ENCODE measurements around the gene B4GALNT1. TPM values are rescaled to one million over a fixed set of nuclear protein-coding genes. Genes with fewer than 3 reads are reported as not detected.

The B4GALNT1 gene
- total RNA-seq, 1 donor from 2014 or later, result 1.1 TPM

DNA sequence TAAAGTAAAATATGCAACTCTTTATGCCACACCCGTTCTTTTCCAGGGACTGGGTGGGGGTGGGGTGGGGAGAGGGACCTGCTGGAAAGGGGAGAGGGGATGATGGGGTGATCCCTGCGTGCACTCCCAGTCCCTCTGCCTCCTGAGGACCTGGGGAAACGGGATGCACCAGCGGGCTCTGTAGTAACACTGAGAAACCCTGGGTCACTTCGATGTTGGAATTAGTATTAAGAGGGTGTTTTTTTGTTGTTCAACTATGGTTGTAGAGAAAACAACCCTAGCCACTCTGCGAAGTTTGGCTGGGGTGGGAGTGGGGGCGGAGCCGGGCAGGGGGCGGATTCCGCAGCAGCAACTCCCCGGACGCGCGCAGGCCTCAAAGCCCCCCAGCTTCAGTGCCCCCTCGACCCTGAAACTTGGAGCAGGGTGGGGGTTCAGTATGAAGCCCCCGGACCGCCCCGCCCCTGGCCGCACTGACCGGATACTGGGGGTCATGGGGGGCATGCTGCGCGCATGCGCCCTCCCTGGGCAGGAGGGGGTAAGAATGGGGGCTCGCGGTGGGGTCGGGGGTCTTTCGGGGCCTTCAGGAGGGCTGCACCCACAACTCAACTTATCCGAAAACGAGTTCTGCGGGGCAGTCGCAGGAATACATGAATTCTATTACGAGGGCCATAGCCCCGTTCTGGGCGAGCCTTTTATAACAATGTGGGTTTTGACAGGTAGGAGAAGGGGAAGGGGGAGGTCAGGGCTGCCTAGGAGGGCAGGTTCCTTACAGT lies 23.0 kb downstream of the B4GALNT1 start:
- DNase-seq (ENCODE audit: low spot score, unreplicated experiment), result no peak
- Mint-ChIP-seq H3K36me3 (ENCODE audit: insufficient read depth) (peaks cover 12% of the 10 kb centered on the region), H3K9me3 (ENCODE audit: low read depth) (no peaks in the 10 kb centered on the region), H3K27ac (no peak overlapping the region), H3K4me1 (ENCODE audit: low read depth) (peaks cover 13% of the 10 kb centered on the region), H3K27me3 (peaks cover 41% of the 10 kb centered on the region), H3K4me3 (ENCODE audit: low read depth) (peak overlapping the region; percentile 76)
- TF ChIP-seq CTCF (IDR thresholded peaks at IDR 0.05; ENCODE audit: unreplicated experiment), result no peak

DNA sequence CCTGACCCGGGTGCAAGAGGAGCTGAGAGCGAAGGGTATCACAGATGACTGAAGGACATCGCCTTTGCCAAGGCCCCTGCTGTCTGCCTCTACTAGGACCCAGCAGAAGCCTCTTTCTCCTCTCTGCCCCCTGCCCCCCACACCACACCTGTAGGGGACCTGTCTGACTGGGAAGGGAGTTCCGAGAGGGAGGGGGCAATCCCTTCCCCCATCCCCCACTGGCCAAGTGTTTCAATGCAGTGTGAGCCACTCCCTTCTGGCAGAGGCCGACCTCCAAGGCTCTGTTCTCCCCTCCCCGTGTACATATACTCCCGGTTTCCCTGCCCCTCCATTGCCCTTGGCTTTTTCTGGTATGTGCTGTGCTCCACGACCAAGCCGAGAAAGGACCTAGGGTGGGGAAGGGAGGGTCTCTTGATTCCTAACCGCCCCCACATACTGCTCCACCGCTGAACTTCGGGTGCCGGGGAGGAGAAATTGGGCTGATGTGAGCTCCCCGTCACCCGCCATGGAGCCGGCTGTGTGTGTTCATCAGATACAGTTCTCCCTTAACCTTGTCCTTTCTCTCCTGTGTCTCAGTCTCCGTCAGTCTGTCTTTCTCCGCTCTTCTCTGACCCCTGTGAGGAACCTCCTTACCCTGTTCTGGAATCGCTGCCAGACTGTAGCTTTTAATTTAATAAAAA lies 23.8 kb downstream of the B4GALNT1 start:
- Mint-ChIP-seq H3K27me3 (peaks cover 39% of the 10 kb centered on the region), H3K27ac (no peak overlapping the region), H3K4me3 (ENCODE audit: low read depth) (peak overlapping the region; percentile 14), H3K9me3 (ENCODE audit: low read depth) (no peaks in the 10 kb centered on the region), H3K36me3 (ENCODE audit: insufficient read depth) (peaks cover 12% of the 10 kb centered on the region), H3K4me1 (ENCODE audit: low read depth) (peaks cover 14% of the 10 kb centered on the region)
- no peak for TF ChIP-seq CTCF (IDR thresholded peaks at IDR 0.05; ENCODE audit: unreplicated experiment)
- no peak for DNase-seq (ENCODE audit: low spot score, unreplicated experiment)

- H3K4me3 Mint-ChIP-seq (ENCODE audit: low read depth), result no peak overlapping the region
- DNase-seq (ENCODE audit: low spot score, unreplicated experiment), result no peak
- no peak overlapping the region for H3K27ac Mint-ChIP-seq
- peaks cover 32% of the 10 kb centered on the region for H3K27me3 Mint-ChIP-seq
- H3K36me3 Mint-ChIP-seq (ENCODE audit: insufficient read depth), result peaks cover 12% of the 10 kb centered on the region
- H3K9me3 Mint-ChIP-seq (ENCODE audit: low read depth), result no peaks in the 10 kb centered on the region
- no peak for TF ChIP-seq CTCF (IDR thresholded peaks at IDR 0.05; ENCODE audit: unreplicated experiment)
- H3K4me1 Mint-ChIP-seq (ENCODE audit: low read depth), result peaks cover 20% of the 10 kb centered on the region
These were observed 24.9 kb downstream of the B4GALNT1 start for GRCh38 chr12:57607958-57608663.

DNA sequence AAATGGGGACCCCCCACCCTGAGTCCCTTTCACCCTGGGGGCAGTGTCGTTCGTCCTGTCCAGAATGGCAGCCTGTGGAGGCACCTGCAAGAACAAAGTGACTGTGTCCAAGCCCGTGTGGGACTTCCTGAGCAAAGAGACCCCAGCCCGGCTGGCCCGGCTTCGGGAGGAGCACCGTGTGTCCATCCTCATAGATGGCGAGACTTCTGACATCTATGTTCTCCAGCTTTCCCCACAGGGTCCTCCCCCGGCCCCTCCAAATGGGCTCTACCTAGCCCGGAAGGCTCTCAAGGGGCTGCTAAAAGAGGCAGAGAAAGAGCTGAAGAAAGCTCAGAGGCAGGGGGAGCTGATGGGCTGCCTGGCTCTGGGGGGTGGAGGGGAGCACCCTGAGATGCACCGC lies 26.2 kb downstream of the B4GALNT1 start:
- Mint-ChIP-seq H3K36me3 (ENCODE audit: insufficient read depth) (peaks cover 19% of the 10 kb centered on the region), H3K27ac (no peak overlapping the region), H3K4me1 (ENCODE audit: low read depth) (peaks cover 19% of the 10 kb centered on the region), H3K27me3 (peaks cover 23% of the 10 kb centered on the region), H3K9me3 (ENCODE audit: low read depth) (no peaks in the 10 kb centered on the region), H3K4me3 (ENCODE audit: low read depth) (peak overlapping the region; percentile 31)
- no peak for DNase-seq (ENCODE audit: low spot score, unreplicated experiment)
- TF ChIP-seq CTCF (IDR thresholded peaks at IDR 0.05; ENCODE audit: unreplicated experiment), result no peak

DNA sequence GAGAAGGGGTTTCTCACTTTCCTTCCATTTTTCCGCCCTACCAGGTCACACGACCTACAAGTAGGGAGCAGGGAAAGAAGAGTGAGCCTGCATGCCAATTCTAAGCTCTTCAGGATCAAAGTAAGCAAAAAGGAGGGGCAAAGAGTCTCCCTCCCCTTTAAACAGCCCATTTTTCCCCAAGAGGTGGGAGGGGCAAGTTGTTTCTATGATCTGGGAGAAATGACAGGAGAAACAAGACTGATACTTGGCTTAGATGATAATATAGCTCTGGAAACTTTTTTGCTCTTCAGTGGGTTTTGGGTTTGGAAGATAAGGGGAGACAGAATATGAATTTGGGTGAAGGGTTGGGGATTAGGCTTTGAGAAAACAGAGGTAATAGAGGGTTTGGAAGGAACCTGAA lies 26.6 kb downstream of the B4GALNT1 start:
- DNase-seq (ENCODE audit: low spot score, unreplicated experiment), result no peak
- Mint-ChIP-seq H3K9me3 (ENCODE audit: low read depth) (no peaks in the 10 kb centered on the region), H3K4me1 (ENCODE audit: low read depth) (peaks cover 19% of the 10 kb centered on the region), H3K27me3 (peaks cover 23% of the 10 kb centered on the region), H3K27ac (no peak overlapping the region), H3K36me3 (ENCODE audit: insufficient read depth) (peaks cover 22% of the 10 kb centered on the region), H3K4me3 (ENCODE audit: low read depth) (peak overlapping the region; percentile 41)
- TF ChIP-seq CTCF (IDR thresholded peaks at IDR 0.05; ENCODE audit: unreplicated experiment), result no peak
